Fibroblast of the aortic adventitia (primary cell): ENCODE results near the gene ATP7A. TPM values are rescaled to one million over a fixed set of nuclear protein-coding genes. Genes with fewer than 3 reads are reported as not detected.

ENCODE experiments used
- DNase-seq: peaks from one replicate; pipeline ENCODE4 v3.0.0-alpha.2; 2010; ENCODE audit warnings: low read depth
- H3K4me3 ChIP-seq: 2 replicates; pipeline ENCODE4 v1.5.1; 2011; ENCODE audit warnings: low read depth, mild to moderate bottlenecking, control low read depth, low read length, moderate library complexity
- CTCF ChIP-seq: IDR thresholded peaks from 2 replicates; pipeline ENCODE4 v1.5.1; 2011; ENCODE audit warnings: mild to moderate bottlenecking, low read length, control low read depth, inconsistent platforms; ENCODE audit not compliant: insufficient read depth
- total RNA-seq: library from RNA; depleted of rRNA; stranded (reverse); fragments of >200 nt; gene quantifications from 2 replicates; pipeline ENCODE4 v1.2.3, GENCODE V29; 2012; ENCODE audit warnings: low replicate concordance

ATP7A gene
- total RNA-seq, 1 donor, result 20.0 TPM

- H3K4me3 ChIP-seq, result no peak overlapping the region
- DNase-seq, result no peak
- no peak for TF ChIP-seq CTCF
Measured at GRCh38 chrX:77961063-77961462, 50.6 kb downstream of the ATP7A start.

- no peak overlapping the region for H3K4me3 ChIP-seq
- no peak for DNase-seq
Measured at GRCh38 chrX:77962068-77962902, 51.8 kb downstream of the ATP7A start.

GRCh38 chrX:77966361-77966760, 55.9 kb downstream of the ATP7A start:
- H3K4me3 ChIP-seq, result no peak overlapping the region
- TF ChIP-seq CTCF, result no peak
- DNase-seq, result no peak

More at GRCh38 chrX:77962068-77962902, 51.8 kb downstream of the ATP7A start:
- TF ChIP-seq CTCF, result no peak

- no peak for DNase-seq
- H3K4me3 ChIP-seq, result no peak overlapping the region
- TF ChIP-seq CTCF, result no peak
Measured at GRCh38 chrX:77967631-77968030, 57.1 kb downstream of the ATP7A start.

- TF ChIP-seq CTCF, result no peak
- DNase-seq, result no peak
- H3K4me3 ChIP-seq, result no peak within 1 kb of the TSS
Measured at GRCh38 chrX:77969538-77969937, 59.0 kb downstream of the ATP7A start, which contains the start of gene PGAM4. Gene PGAM4 (minus strand): TSS chrX:77969638. CDS start chrX:77969638, 0 bp downstream.

- no peak overlapping the region for H3K4me3 ChIP-seq
- no peak for TF ChIP-seq CTCF
- no peak for DNase-seq
Measured at GRCh38 chrX:77975755-77976154, 65.3 kb downstream of the ATP7A start.
